Smooth muscle cell of the brain vasculature (primary cell): ENCODE data around the gene SMCO3.

ENCODE experiments used
- DNase-seq: peaks from one replicate; pipeline ENCODE4 v3.0.0-alpha.2; 2012; ENCODE audit warnings: low read depth, low spot score

Gene SMCO3

DNA sequence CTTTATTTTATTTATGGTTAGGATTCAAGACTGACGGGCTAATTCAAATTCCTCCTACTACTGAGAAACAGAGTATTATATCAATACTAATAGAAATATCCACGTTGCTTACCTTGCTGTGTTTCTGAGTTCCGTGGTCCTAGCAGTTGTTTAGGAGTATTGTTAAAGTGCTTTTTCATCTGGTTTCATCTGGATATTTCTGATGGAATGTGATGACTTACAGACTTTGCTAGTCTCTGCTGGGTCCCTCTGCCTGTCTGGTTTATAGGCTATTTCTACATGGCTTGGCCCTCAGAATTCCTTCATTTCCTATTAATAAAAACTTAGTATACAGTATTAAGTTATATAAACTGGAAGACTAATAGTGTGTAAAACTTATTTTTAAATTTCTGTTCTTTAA, at the start of gene SMCO3:
SMCO3 (minus strand) TSS at position 169 of the 400 bp plus-strand sequence. CDS start 7,502 bp downstream, outside the sequence.
- DNase-seq, result no peak

DNA sequence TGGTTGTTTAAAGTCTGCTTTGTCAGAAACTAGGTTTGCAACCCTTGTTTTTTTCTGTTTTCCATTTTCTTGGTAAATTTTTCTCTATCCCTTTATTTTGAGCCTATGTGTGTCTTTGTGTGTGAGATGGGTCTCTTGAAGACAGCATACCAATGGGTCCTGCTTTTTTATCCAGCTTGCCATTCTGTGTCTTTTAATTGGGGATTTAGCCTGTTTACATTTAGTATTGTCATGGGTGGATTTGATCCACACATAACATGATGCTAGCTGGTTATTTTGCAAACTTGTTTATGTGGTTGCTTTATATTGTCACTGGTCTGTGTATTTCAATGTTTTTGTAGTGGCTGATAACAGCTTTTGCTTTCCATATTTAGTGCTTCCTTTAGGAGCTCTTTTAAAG, 46.5 kb upstream of the SMCO3 start:
- no peak for DNase-seq

DNA sequence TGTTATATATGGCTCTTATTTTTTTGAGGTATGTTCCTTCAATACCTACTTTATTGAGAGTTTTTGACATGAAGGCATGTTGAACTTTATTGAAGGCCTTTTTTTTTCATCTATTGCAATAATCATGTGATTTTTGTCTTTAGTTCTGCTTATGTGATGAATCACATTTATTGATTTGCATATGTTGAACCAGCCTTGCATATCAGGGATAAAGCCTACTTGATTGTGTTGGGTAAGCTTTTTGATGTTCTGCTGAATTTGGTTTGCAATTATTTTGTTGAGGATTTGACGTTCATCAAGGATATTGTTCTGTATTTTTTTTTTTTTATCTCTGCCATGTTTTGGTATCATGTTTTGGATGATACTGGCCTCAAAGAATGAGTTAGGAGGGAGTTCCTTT, 44.5 kb upstream of the SMCO3 start:
- no peak for DNase-seq

DNA sequence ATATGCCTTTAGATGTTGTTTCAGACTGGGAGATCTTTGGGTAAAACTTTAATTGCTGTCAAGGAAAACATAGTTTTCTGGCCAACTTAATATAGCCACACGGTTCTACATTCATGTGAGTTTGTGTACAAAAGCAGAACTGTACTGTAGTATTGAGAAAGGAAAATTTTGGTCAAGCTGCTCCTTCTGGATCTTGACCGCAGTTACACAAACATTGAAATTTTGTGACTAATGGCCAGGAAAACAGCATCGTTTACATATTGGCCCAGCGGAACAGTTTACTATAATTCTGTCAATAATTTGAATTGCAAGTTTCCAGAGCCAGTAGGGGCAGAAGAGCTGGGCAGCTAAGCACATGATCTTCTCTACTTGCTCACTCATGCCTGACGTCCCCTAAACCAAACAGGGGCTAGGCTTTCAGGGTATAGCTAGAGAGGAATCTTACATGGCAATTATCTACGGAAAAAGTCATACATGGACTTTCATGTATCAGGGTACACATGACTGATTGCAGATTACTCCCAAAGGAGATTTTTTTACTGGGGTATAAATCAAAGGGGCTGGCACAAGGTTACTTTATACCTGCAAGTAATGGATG, 40.7 kb upstream of the SMCO3 start:
- DNase-seq, result no peak

DNA sequence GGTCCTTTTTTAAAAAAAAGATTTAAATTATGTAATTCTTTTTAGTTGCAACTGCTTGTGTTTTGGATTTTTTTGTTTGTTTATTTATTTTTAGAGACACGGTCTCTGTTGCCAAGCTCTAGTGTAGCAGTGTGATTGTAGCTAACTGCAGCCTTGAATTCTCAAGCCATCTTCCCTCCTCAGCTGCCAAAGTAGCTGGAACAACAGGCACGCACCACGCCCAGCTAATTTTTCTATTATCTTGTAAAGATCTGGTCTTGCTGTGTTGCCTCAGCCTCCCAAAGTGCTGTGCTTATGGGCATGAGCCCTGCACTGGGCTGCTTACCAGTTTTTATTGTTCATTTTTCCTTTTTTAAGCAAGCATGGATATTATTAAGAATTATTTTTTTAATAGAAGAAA, 40.0 kb upstream of the SMCO3 start:
- DNase-seq, result no peak

DNA sequence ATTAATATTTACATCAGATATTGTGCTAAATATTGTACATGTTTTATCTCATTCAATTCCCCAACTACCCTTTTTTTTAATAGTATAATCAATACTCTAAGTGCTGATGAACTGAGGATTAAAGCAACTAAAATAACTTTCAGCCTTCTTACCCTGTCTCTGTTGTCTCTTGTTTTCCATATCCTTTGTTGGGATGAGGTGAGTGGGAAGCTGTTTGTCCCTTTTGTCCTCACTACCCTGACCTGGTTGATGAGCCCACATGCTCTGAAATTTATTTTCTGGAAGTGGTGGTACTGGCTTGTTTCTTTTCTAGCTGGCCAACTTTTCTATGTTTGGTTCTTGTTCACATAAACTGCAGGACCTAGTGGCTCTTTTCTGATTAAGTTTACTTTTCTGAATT, 38.9 kb upstream of the SMCO3 start:
- no peak for DNase-seq

DNA sequence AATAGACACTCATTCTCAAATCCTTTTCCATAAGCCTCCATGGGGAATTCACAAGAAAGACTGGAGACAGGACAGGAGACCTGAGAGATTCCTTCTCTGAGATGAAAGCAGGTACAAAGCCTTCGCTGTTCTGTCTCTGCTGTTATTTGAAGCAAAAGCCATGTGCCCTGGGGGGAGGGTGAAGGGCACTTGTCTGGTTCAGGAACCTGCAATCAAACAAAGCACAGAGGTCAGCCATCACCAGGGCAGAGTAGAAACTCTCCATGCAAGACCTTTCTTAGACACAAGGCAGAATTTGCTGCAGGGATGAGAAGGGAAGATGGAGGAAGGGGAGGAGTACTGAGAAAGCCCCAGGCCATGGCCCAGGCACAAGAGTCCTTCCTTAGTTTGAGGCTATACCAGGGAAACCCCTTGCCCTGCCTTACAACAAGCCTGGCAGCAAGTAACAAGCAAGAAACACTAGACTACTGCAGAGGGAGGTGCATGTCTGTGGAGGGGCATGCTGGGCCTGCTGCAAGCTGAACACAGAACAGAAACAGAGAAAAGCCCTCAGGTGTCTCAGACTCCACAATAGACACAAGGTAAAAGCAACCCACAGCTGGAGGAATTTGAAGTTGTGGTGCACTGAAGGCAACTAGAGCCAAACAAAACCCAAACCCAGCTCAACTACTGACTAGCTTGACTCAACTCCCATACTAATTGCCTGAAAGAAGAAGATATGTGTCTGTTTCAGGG, 37.1 kb upstream of the SMCO3 start:
- DNase-seq, result no peak

DNA sequence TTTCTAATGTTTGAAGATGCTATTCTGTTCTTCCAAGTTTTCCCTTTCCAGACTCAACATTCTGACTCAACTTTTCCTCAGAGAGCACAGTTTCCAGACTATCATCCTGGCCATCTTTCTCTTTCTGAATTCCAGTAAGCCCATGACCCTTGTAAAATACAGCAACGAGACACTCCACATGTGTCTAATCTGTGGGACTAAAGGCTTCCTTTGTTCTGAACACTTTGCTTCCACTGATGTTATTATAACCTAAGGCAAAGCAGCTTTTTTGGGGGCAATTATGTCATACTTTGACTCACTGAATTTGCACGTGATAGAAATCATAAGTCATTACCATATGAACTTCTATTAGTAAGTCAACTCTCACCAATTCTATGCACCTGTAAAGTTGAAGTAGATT, 35.7 kb upstream of the SMCO3 start:
- DNase-seq, result no peak

DNA sequence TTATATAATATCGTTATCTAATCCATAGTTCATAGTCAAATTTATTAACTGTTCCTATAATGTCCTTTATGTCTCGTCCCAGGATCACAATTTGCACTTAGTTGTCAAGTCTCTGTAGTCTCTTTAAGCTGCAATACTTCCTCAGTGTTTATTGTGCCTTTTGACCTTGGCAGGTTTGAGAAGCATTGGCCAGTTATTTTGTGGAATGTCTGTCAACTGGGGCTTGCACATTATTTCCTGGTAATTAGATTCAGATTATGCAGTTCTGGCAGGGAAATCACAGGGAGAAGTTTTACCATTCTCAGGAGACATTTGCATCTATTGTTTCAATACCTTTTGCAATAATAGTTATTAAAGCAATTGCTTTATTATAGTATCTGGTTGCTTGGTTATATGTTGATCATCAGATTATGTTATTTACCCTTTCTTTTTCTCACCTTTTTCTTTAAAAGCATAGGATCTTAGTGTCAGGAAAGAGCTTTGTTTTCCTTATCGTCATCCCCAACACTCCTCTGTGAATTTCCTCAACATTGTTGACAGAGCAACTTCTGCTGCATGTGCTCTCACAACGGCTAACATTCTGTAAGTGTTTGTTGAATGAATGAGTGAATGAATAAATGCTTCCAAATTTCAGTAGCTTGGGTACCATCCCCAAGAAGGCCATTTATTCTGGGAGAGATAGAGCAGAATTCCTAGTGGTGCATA, 33.0 kb upstream of the SMCO3 start:
- no peak for DNase-seq

DNA sequence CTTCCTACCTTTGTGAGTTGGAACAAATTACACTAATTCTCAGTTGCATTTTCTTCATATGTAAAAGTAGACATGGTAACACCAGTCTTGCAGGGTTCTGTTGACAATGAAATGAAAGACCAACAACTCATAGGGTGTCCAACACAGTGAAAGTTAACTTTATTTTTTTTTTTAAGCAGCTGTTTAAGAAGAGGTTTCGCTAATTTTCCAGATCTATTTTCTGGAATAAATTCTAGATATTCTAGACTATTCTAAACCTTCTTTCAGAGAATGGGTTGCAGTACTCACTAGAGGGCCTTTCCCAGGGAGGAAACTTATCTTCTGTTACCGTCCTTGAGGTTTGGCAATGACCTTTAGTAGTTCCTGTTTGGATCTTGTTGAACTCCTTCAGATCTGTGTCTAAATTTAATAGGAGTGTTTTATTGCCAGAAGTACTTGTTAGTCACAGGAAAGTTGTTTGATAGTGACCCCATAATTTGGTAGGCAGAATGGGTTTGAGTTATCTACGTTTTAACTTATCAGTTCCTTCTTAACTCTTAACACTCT, 32.1 kb upstream of the SMCO3 start:
- no peak for DNase-seq

DNA sequence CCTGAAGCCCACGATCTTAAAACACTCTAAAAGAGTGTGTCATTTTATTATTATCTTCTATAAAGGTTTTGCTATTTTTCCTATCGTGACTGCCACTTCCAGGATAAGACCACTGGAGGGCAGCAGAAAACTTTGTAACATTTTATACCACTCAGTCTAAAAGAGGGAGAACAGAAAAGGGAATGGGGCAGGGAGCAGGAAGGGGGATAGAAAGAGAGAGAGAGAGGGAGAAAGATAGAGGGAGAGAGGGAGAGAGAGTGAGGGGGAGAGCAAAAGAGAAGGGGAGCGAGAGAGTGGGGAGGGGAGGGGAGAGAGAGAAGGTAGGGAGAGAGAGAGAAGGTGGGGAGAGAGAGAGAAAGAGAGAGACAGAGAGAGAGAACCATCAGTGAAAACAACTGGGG, 31.4 kb upstream of the SMCO3 start:
- no peak for DNase-seq

DNA sequence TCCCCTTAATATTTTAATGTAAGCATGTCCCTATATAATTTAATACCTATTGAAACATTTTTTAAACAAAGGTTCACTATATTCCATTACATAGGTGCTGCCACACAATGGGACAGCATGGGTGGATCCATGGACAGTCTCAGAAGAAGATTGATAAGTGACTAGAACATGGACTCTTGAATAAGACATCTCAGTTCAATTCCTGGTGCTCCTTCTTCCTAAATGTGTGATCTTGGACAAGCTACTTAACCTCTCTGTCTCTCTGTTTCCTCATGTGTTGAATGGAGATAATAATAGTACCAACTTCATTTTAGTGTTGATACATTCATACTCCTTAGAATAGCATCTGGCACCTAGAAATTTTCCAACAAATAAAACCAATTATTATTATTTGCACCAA, 30.4 kb upstream of the SMCO3 start:
- no peak for DNase-seq

DNA sequence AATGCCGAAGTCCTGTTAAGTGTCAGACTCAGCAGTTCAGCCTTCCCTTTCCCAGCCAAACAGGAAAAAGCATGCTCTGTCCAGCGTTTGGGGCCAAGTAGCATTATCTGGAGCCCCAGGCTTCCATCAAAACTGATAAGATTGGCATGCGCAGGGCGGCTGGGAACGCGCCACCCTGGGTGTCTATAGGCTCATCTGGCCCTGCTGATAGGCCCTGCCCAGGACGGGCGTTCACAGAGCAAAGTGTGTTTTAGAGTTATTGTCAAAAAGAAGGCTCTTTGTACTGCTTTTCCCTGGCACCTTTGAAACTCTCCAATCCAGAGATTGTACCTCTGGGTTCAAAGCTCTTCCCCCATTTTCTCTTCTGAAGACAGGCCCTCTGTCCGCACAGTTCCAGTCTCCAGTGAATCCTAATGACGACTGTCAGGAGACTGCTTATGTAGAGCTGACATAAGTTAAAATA, 29.5 kb upstream of the SMCO3 start, which contains the start of gene ART4:
ART4 (minus strand) TSS at position 102 of the 463 bp plus-strand sequence. CDS start 413 bp downstream, outside the sequence.
- DNase-seq, result no peak

DNA sequence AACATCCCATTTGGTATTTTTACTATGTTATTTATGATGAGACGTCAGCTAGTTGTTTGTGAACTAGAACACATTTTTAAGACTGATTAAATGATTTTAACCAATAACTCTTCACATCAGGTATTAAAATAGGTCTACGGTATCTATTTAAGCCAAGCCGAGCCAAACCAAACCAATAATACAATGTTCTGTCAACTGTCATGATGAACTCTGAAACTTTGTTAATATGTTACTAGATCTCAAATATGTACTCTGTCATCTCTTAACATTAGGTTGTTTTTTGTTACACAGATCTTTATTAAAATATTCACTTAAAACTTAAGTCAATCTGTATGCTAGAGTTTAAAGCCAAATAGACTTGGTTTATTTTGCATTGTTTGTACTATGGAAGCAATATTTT, 28.3 kb upstream of the SMCO3 start:
- no peak for DNase-seq

DNA sequence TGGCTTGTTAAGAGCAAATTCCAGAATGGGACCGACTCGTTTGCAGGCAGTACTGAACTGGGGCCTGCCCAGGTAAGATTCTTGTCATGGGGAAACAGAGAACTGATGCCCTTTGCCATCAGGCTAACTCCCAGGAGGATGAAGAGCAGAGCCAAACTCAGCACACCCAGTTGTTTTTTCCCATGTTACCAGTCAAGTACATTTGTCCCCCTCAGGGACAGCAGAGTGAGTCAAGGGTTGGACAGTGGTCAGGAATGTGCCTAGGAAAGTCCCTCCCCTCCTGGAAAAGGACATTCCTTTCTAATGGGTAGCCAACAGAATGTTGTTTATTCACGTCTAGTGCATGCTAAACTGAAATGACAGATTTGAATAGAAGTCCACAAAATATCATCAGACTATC, 27.8 kb upstream of the SMCO3 start:
- DNase-seq, result no peak

DNA sequence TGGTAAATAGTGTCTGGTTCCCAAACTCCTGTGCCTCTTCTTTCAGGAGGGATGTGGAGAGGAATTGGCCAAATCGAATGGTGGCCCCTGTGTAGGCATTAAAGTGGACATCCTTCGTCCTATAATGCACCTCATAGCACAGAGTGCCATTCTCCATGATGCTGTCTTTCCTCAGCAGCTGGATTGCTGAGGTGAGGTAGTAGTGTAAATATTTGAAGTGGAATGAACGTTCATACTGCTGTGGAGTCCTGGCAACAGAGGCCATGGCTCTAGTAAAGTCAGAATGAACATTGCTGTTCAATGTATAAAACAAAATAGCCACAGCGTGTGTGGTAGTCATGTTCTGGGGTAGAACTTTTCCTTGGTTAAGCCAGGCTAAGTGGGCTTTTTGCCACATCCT, 26.6 kb upstream of the SMCO3 start:
- DNase-seq, result no peak

DNA sequence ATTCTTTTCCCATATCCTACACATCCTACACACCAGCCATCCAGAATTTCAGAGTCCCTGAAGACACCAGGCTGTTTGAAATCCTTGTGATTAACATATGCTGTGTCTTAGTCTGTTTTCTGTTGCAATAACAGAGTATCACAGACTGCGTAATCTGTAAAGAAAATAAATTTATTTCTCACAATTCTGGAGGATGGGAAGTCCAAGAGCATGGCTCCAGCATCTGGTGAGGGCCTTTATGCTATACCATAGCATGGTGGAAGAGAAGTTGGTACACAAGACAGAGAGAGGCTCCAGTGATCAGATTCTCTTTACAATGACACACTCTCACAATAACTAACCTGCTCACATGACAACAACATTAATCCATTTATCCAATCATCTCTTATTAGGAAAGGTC, 25.3 kb upstream of the SMCO3 start:
- no peak for DNase-seq

DNA sequence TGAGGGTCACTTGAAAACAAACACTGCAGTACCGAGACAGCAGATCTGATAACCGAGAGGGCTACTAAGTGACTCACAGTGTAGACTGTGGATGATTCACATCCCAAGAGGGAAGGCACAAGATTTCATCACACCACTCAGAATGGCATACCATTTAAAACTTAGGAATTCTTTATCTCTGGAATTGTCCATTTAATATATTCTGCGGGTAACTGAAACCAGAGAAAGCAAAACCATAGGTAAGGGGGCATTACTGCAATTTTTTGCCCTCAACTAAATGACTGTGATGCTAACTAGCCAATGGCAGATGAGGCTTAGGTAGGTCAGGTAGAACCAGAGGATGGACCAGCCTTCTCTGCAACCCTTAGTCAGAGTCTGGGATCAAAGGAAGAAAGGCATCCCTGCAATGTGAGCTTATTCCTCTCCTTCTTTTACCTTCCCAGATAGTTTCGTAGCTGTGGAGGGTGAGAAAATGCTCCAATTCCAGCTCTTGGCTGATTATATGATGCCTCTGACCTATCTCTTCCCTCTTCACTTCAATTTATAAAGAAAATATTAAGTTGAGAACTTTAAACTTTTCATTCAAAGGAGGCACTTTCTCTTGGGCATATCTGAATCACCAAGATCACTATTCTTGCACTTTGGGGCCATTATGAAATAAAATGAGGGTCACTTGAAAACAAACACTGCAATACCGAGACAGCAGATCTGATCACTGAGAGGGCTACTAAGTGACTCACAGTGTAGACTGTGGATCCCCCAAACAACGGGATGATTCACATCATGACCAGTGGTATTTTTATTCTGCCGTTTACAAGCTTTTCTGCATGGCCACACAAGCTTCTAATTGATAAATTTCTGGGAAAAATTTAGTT, 22.6 kb upstream of the SMCO3 start:
- no peak for DNase-seq

DNA sequence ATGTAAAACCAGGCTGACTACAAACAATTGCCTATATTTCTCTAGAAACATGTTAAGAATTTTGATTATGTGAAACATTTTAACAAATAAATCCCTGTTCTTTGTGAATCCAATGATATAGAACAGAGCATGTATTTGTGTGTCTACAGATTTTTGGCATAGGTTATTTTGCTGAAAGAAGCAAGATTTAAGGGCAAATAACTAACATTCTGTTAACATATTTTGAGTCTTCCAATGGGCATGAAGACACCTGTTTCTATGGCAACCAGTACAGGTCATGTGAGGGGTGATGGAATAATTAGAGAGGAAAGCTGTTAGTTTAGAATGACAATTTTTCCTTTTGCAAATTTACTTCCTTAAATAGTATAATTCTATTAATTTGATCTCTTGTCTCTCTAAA, 20.5 kb upstream of the SMCO3 start:
- no peak for DNase-seq

DNA sequence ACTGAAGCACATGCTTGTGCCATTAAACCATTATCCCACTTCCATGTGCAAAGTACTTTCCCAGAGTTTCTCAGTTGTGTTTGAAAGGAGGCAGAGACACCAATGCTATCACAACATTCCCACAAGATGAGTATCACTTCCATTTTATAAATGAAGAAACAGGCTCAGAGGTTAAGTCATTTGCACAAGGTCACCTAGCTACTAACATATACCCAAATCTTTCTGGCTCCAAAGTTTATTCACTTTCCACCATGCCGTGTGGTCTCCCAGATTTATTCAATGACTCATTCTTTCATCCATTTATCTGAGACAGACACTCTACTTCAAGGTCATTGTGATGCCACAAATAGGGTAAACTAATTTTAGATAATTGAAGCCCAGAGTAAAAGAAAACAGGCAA, 20.0 kb upstream of the SMCO3 start:
- no peak for DNase-seq

DNA sequence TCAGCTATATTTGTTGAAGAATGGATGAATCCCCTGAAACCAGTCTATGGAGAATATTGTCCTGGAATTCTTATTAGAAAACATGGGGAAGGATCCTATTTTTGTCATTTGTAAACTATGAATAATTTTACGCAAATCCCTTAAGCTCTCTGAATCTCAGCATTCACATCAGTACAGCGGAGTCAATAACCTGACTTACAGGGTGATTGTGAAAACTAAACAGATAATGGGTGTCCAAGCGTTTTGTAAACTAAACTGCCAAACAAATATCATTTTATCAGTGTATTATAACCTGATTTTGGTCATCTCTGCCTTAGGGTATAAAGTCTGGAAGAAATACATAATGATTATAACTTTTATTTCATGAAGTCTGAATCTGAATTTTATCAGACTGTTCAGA, 19.4 kb upstream of the SMCO3 start:
- no peak for DNase-seq

DNA sequence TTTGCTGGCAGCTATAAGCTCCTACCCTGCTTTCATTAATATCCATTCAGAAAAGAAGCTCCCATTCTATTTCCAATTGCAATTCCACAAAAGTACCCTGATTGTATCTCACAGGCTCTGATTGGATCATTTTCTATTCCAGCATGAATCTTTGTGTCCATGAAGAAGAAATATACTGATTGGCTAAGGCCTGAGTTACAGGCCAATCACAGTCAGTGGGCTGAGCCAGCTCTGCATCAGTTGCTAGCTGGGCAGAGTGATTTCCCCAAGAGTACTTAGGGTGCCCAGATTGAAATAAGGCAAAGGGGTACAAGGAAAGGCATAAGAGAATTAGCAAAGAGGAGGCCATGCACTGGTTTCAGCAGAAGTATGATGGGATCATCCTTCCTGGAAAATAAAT, 14.9 kb upstream of the SMCO3 start:
- DNase-seq, result no peak
